ENCODE measurements around the gene IRF2. TPM values are rescaled to one million over a fixed set of nuclear protein-coding genes. Genes with fewer than 3 reads are reported as not detected.

IRF2 gene
- total and polyA plus RNA-seq, 2 donors from 2014 or later = 16.8 to 42.8 TPM

GRCh38 chr4:184397516-184398163, 76.7 kb downstream of the IRF2 start:
- Histone ChIP-seq H3K27ac (ENCODE audit: low read depth in 2 of 2, low read length in 2 of 2) (no peak overlapping the region), H3K36me3 (ENCODE audit: control insufficient read depth in 2 of 3, insufficient read depth in 3 of 3, low read length in 3 of 3) (peaks cover 2 to 25% (median 25%) of the 10 kb centered on the region in 3 donors), H3K27me3 (ENCODE audit: control insufficient read depth, insufficient read depth, low read length) (no peaks in the 10 kb centered on the region), H3K9ac (ENCODE audit: low read length in 3 of 3) (no peak overlapping the region), H3K4me1 (ENCODE audit: control insufficient read depth in 2 of 3, insufficient read depth in 2 of 3, low read depth in 1 of 3, low read length in 3 of 3) (no peaks in the 10 kb centered on the region), H3K4me3 (ENCODE audit: low read length in 3 of 3) (no peak overlapping the region), H3K9me3 (ENCODE audit: control insufficient read depth in 2 of 3, insufficient read depth in 1 of 3, low read length in 3 of 3) (no peaks in the 10 kb centered on the region)
- intact Hi-C loops (cut with DNase I) = no loop called here
- no peak for DNase-seq
- no peak for FAIRE-seq
- TF ChIP-seq CTCF (IDR thresholded peaks at IDR 0.05; ENCODE audit: borderline replicate concordance, extremely low read depth, insufficient read depth) = no peak

- peaks cover 2 to 31% (median 24%) of the 10 kb centered on the region in 3 donors for H3K36me3 ChIP-seq (ENCODE audit: control insufficient read depth in 2 of 3, insufficient read depth in 3 of 3, low read length in 3 of 3)
- no peaks in the 10 kb centered on the region for H3K4me1 ChIP-seq (ENCODE audit: control insufficient read depth in 2 of 3, insufficient read depth in 2 of 3, low read depth in 1 of 3, low read length in 3 of 3)
- intact Hi-C loops (cut with DNase I) = no loop called here
- H3K9me3 ChIP-seq (ENCODE audit: control insufficient read depth in 2 of 3, insufficient read depth in 1 of 3, low read length in 3 of 3) = no peaks in the 10 kb centered on the region
- H3K27me3 ChIP-seq (ENCODE audit: control insufficient read depth, insufficient read depth, low read length) = no peaks in the 10 kb centered on the region
- H3K27ac ChIP-seq (ENCODE audit: low read depth in 2 of 2, low read length in 2 of 2) = no peak overlapping the region
- no peak overlapping the region for H3K9ac ChIP-seq (ENCODE audit: low read length in 3 of 3)
- FAIRE-seq (no peak), DNase-seq (no peak)
- no peak for TF ChIP-seq CTCF (IDR thresholded peaks at IDR 0.05; ENCODE audit: borderline replicate concordance, extremely low read depth, insufficient read depth)
- H3K4me3 ChIP-seq (ENCODE audit: low read length in 3 of 3) = no peak overlapping the region
Observed at GRCh38 chr4:184396570-184397515, 77.5 kb downstream of the IRF2 start.

GRCh38 chr4:184395971-184396391, 78.4 kb downstream of the IRF2 start:
- no peak for FAIRE-seq
- no peaks in the 10 kb centered on the region for H3K4me1 ChIP-seq (ENCODE audit: control insufficient read depth in 2 of 3, insufficient read depth in 2 of 3, low read depth in 1 of 3, low read length in 3 of 3)
- H3K4me3 ChIP-seq (ENCODE audit: low read length in 3 of 3) = no peak overlapping the region
- no peaks in the 10 kb centered on the region for H3K27me3 ChIP-seq (ENCODE audit: control insufficient read depth, insufficient read depth, low read length)
- H3K9ac ChIP-seq (ENCODE audit: low read length in 3 of 3) = no peak overlapping the region
- no peak overlapping the region for H3K27ac ChIP-seq (ENCODE audit: low read depth in 2 of 2, low read length in 2 of 2)
- peak in 3 of 5 donors; percentile 27 to 60 (median 59) for DNase-seq
- intact Hi-C loops (cut with DNase I) = no loop called here
- peaks cover 5 to 36% (median 32%) of the 10 kb centered on the region in 3 donors for H3K36me3 ChIP-seq (ENCODE audit: control insufficient read depth in 2 of 3, insufficient read depth in 3 of 3, low read length in 3 of 3)
- no peak for TF ChIP-seq CTCF (IDR thresholded peaks at IDR 0.05; ENCODE audit: borderline replicate concordance, extremely low read depth, insufficient read depth)
- H3K9me3 ChIP-seq (ENCODE audit: control insufficient read depth in 2 of 3, insufficient read depth in 1 of 3, low read length in 3 of 3) = no peaks in the 10 kb centered on the region
